ENCODE measurements around the gene CHI3L2. TPM values are rescaled to one million over a fixed set of nuclear protein-coding genes. Genes with fewer than 3 reads are reported as not detected.
A peak's percentile ranks its signal among the peaks of the same experiment; 100 is the strongest.

The CHI3L2 gene
- polyA plus RNA-seq, 2 of the 4 experiments (the other 2 are of a cell fraction), result 0.23 to 0.43 TPM

DNA sequence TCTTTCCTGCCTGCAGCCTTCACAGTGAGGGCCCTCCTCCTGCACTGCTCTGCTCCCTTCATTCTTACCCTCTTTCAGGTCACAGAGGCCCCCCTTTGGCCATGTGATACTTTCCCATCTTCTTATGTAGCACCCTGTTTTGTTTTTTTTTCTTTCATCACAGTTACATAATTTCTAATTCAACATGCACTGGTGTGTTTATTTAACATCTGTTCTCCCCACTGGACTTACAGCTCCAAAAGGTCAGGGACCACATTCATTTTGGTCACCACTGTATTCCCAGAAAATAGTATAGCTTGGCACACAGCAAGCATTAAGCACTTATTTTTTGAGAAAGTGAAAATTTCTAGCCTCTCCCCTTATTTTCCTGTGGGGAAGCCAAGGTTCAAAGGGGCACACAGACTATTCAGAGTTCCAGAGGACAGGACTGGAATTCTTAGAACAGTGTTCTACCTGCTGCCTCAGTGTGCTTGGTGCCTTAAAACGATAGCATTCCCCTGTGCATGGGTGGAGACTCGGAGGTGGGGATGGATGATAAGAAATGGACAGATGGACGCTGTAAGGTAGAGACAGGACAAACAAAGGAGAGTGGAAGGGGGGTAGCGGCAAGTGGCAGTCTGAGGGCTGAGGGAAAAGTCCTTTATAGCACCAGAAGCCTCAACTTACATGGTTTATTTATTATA, 32.4 kb upstream of the CHI3L2 start (continued):
- TF ChIP-seq HMGXB4 (CRISPR knock-in tag; IDR thresholded peaks at IDR 0.05; ENCODE audit: borderline replicate concordance) (no peak), FOXS1 (CRISPR knock-in tag; IDR thresholded peaks at IDR 0.05) (no peak)

DNA sequence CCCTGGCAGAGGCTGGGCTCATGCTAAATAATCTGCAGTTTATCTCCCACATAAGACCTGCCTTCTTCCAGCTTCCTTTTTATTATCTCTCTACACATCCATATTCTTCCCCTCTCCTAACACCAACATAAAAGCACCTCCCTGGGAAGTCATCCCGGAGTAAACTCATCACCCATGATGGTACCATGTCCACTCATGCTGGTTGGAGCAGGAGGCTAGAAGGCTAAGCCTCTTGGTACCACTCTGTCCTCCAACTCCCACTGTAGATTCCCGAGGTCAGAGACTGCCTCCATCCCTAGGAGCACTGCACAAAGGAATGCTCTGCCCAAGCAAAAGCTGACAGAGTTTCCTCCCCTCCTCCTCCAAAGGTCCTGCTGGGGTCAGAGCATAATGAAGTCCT, 31.3 kb upstream of the CHI3L2 start:
- no peak for FAIRE-seq
- no peak for ATAC-seq
- Histone ChIP-seq H3K9me3 (no peaks in the 10 kb centered on the region), H3K4me1 (no peaks in the 10 kb centered on the region), H3K27ac (no peak overlapping the region), H3K4me2 (no peak overlapping the region), H3K4me3 (no peak overlapping the region)
- 58% methylated on average over 2 of the region's 2 CpGs for WGBS (ENCODE audit: missing lambda C conversion rate)
- ChIA-PET POLR2A (no interaction called here), CTCF (interaction anchor here (0.8 kb wide), 2 partner anchors 9 to 22 kb away, joined by 3 to 4 read pairs; no protein-coding TSS in a partner anchor)
- DNase-seq (ENCODE audit: low read depth in 1 of 2, low spot score in 1 of 2), result no peak
- TF ChIP-seq ZNF302 (CRISPR knock-in tag; IDR thresholded peaks at IDR 0.05) (no peak), CHD4 (IDR thresholded peaks at IDR 0.05; ENCODE audit: borderline replicate concordance) (no peak), RNF2 (IDR thresholded peaks at IDR 0.05; ENCODE audit: borderline replicate concordance, low read depth) (no peak), PBX3 (IDR thresholded peaks at IDR 0.05) (no peak), NFE2L2 (conservative IDR thresholded peaks at IDR 0.05; ENCODE audit: low read length) (no peak), RAD21 (conservative IDR thresholded peaks at IDR 0.05 in 1 of 2, IDR thresholded peaks at IDR 0.05 in 1 of 2) (no peak)
- TF ChIP-seq, protein P1, sequence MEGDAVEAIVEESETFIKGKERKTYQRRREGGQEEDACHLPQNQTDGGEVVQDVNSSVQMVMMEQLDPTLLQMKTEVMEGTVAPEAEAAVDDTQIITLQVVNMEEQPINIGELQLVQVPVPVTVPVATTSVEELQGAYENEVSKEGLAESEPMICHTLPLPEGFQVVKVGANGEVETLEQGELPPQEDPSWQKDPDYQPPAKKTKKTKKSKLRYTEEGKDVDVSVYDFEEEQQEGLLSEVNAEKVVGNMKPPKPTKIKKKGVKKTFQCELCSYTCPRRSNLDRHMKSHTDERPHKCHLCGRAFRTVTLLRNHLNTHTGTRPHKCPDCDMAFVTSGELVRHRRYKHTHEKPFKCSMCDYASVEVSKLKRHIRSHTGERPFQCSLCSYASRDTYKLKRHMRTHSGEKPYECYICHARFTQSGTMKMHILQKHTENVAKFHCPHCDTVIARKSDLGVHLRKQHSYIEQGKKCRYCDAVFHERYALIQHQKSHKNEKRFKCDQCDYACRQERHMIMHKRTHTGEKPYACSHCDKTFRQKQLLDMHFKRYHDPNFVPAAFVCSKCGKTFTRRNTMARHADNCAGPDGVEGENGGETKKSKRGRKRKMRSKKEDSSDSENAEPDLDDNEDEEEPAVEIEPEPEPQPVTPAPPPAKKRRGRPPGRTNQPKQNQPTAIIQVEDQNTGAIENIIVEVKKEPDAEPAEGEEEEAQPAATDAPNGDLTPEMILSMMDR (IDR thresholded peaks at IDR 0.05), result no peak

GRCh38 chr1:111197598-111198284, 29.8 kb upstream of the CHI3L2 start:
- TF ChIP-seq, protein P1 (IDR thresholded peaks at IDR 0.05), result peak; percentile 13; the same call in 1 of the 3 replicates
- TF ChIP-seq RAD21 (conservative IDR thresholded peaks at IDR 0.05 in 1 of 2, IDR thresholded peaks at IDR 0.05 in 1 of 2), result peak in 1 of 2 experiments; percentile 29; a peak in 1 of 5 replicates
- TF ChIP-seq HMGXB4 (CRISPR knock-in tag; IDR thresholded peaks at IDR 0.05; ENCODE audit: borderline replicate concordance), result no peak
- ATAC-seq (peak; percentile 74 to 93), DNase-seq (ENCODE audit: low read depth in 1 of 2, low spot score in 1 of 2) (peak; percentile 17 to 43), FAIRE-seq (no peak)
- no peaks in the 10 kb centered on the region for H3K4me1 ChIP-seq
- CTCF ChIA-PET, result interaction anchor here (1.5 to 3.1 kb wide), 2 partner anchors 25 to 187 kb away, joined by 3 to 7 read pairs; no protein-coding TSS in a partner anchor
- H3K4me2 ChIP-seq, result no peak overlapping the region
- no peaks in the 10 kb centered on the region for H3K9me3 ChIP-seq
- 61% methylated on average over 4 of the region's 6 CpGs for WGBS (ENCODE audit: missing lambda C conversion rate)
- no peak overlapping the region for H3K4me3 ChIP-seq
- POLR2A ChIA-PET, result no interaction called here
- H3K27ac ChIP-seq, result no peak overlapping the region

All from A549 (cell line).